Heart right ventricle (tissue), 16 donors: ENCODE data around the gene MYT1. TPM values are rescaled to one million over a fixed set of nuclear protein-coding genes. Genes with fewer than 3 reads are reported as not detected.

Experiments used
- ATAC-seq, 8 donors: fragments of 200-7000 bp; cut with Tn5 transposase; one replicate each; pipeline ENCODE4 v1.9.1; 2020; ENCODE audit warnings: mild to moderate bottlenecking in 8 of 8, moderate library complexity in 8 of 8, moderate number of reproducible peaks in 1 of 8
- DNase-seq, 2 donors: peaks; one replicate each; pipeline ENCODE4 v3.0.0-alpha.2; 2020
- H3K27ac ChIP-seq, 10 donors: fragments of 200-600 bp; sonication (generic) in 2 of 10; one replicate each; pipeline versions ENCODE4 v1.5.0 to v1.8.0; 2020 to 2022; ENCODE audit warnings: mild to moderate bottlenecking in 3 of 10
- H3K27me3 ChIP-seq, 7 donors: fragments of 200-600 bp; one replicate each; pipeline ENCODE4 v1.8.0; 2021 to 2022; ENCODE audit warnings: mild to moderate bottlenecking in 2 of 7
- H3K36me3 ChIP-seq, 9 donors: fragments of 200-600 bp; sonication (generic) in 1 of 9; one replicate each; pipeline versions ENCODE4 v1.5.0 to v1.8.0; 2020 to 2022; ENCODE audit warnings: mild to moderate bottlenecking in 2 of 9
- H3K4me1 ChIP-seq, 9 donors: fragments of 200-600 bp; sonication (generic) in 1 of 9; one replicate each; pipeline versions ENCODE4 v1.5.0 to v1.8.0; 2020 to 2022; ENCODE audit warnings: mild to moderate bottlenecking in 4 of 9
- H3K4me3 ChIP-seq, 10 donors: fragments of 200-600 bp; sonication (generic) in 2 of 10; one replicate each; pipeline versions ENCODE4 v1.5.0 to v1.8.0; 2020 to 2022; ENCODE audit warnings: mild to moderate bottlenecking in 7 of 10, moderate library complexity in 2 of 10
- H3K9me3 ChIP-seq, 11 donors: fragments of 200-600 bp in 10 of 11; sonication (generic) in 2 of 11; one replicate each; pipeline versions ENCODE4 v1.5.0 to v1.8.0; 2013 to 2022; ENCODE audit warnings: mild to moderate bottlenecking in 2 of 11, control low read depth in 1 of 11, moderate library complexity in 1 of 11
- WGBS, 2 donors: extraction: QIAGEN DNeasy Blood & Tissue Kit; methylation state at CpG; one replicate each; pipeline ENCODE4 v1.1.7; 2013; ENCODE audit warnings: inconsistent platforms in 1 of 2; 5-methylcytosine and 5-hydroxymethylcytosine counted together
- intact Hi-C, 10 donors: fragments of 100-400 bp; cut with DNase I; formaldehyde crosslinking; loops; one replicate each; pipeline versions ENCODE4 v1.11.1 to v1.14.2; 2022
- polyA plus RNA-seq, 2 donors: library from polyadenylated mRNA; stranded (reverse); fragments of 200-250 nt; gene quantifications; one replicate each; pipeline ENCODE4 v1.2.3, GENCODE V29; 2013
- total RNA-seq, 10 donors: library from RNA; stranded (reverse); fragmentation: NEBNext Ultra II Directional in 3 of 10; extraction: Animal tissue kit (Norgen Biotek cat#: 25700) in 3 of 10; gene quantifications; one replicate each; pipeline versions ENCODE4 v1.2.1 to v1.2.4, GENCODE V29; 2021 to 2023
- TF ChIP-seq, protein P1 (sequence below), 9 donors: fragments of 200-600 bp; sonication (generic) in 2 of 9; IDR thresholded peaks; one replicate each; pipeline versions ENCODE4 v1.5.0 to v1.8.0; 2021 to 2022; ENCODE audit warnings: antibody characterized with exemption in 9 of 9, mild to moderate bottlenecking in 5 of 9, moderate library complexity in 1 of 9
- donor health status: Arrhythmogenic right ventricular cardiomyopathy.
- donor health status: ischemic (EF 13 %, LVEDD 7.1; RV severe dilation, severe dysfunction).
- donor health status: healthy with polysubstance abuse.
- donor health status: DM: no; HTN: yes; CAD: no.
- donor health status: DM: no; HTN: no; CAD: no.
- donor health status: ischemic (EF 25% LVEDD 6.9; RV normal size, moderate dysfunction).
- donor health status: ischemic (EF 25% LVEDD 5.7; RV mildly dilated, moderate dysfunction).
- donor health status: healthy.
- donor health status: DM: yes; HTN: yes; CAD: no.
- donor health status: Ischemic cardiomyopathy.
- donor health status: ischemic (EF 35%, LVEDD 5.7; RV mildly dilated, moderate dysfunction).
- donor health status: nonischemic (EF 11% LVEDD 7.7; RV severe dilation, severe dysfunction).
- donor health status: DM: yes; HTN: yes; CAD: no.
- donor health status: PGD.
- donor health status: ischemic (EF 29% LVEDD 5.4; RV normal size, mild dysfunction).
- donor health status: nonischemic (EF 23%, LVEDD 6.1; RV moderate dilation, normal function).

The MYT1 gene
- total and polyA plus RNA-seq, 12 donors = 0.01 to 0.35 (median 0.11) TPM; not detected in 1

DNA sequence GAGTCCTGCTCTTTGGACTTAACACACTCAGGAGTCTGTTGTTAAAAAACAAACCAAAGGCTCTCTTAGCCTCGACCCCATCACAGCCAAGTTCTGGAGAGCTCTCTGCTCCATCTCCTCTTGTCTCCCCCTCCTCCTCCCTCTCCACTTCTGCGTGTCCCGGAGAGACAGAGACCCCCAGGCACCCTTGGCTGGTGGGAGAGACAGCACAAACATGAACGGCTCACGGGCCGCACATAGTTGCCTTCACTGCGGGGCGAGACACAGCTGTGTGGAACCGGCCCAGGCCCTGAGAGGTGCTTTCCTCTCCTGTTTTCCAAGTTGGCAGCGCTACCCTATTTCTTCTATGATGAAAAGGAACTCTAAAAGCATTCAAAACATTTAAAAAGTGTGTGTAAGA is 23.3 kb upstream of the MYT1 start:
- no peak for DNase-seq
- Histone ChIP-seq H3K36me3 (no peaks in the 10 kb centered on the region), H3K27ac (no peak overlapping the region), H3K4me3 (no peak overlapping the region), H3K27me3 (peaks cover 0 to 25% (median 0%) of the 10 kb centered on the region in 7 donors), H3K4me1 (no peaks in the 10 kb centered on the region), H3K9me3 (peaks cover 0 to 18% (median 0%) of the 10 kb centered on the region in 11 donors)
- 72 to 78% methylated on average over 10 of the region's 10 CpGs for WGBS, 2 donors
- TF ChIP-seq, protein P1, sequence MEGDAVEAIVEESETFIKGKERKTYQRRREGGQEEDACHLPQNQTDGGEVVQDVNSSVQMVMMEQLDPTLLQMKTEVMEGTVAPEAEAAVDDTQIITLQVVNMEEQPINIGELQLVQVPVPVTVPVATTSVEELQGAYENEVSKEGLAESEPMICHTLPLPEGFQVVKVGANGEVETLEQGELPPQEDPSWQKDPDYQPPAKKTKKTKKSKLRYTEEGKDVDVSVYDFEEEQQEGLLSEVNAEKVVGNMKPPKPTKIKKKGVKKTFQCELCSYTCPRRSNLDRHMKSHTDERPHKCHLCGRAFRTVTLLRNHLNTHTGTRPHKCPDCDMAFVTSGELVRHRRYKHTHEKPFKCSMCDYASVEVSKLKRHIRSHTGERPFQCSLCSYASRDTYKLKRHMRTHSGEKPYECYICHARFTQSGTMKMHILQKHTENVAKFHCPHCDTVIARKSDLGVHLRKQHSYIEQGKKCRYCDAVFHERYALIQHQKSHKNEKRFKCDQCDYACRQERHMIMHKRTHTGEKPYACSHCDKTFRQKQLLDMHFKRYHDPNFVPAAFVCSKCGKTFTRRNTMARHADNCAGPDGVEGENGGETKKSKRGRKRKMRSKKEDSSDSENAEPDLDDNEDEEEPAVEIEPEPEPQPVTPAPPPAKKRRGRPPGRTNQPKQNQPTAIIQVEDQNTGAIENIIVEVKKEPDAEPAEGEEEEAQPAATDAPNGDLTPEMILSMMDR (IDR thresholded peaks at IDR 0.05) = no peak
- ATAC-seq = no peak
- intact Hi-C loops = no loop called here

DNA sequence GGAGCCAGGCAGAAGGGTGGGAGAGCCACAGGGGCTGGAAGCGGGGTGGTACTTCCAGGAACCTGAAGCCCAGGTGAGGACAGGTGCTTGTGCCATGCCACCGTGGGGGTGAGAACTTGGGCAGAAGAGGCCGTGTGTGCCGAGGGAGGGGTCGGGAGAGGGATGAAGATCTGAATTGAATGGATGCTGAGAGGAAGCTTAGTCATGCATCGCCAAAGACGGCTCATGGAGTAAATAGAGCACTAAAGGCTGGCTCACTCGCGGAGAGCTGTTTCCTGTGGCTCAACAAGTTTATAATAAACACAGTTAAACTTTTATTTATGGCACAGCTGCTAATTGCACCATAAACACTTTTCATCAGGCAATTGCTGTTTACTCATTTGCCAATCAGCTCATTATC is 21.7 kb upstream of the MYT1 start:
- intact Hi-C loops = no loop called here
- Histone ChIP-seq H3K36me3 (no peaks in the 10 kb centered on the region), H3K9me3 (peaks cover 0 to 18% (median 0%) of the 10 kb centered on the region in 11 donors), H3K4me3 (no peak overlapping the region), H3K27me3 (peaks cover 0 to 29% (median 7%) of the 10 kb centered on the region in 7 donors), H3K4me1 (no peaks in the 10 kb centered on the region), H3K27ac (no peak overlapping the region)
- TF ChIP-seq, protein P1 (IDR thresholded peaks at IDR 0.05) = no peak
- 50 to 57% methylated on average over 9 of the region's 9 CpGs for WGBS, 2 donors
- ATAC-seq (no peak), DNase-seq (no peak)

DNA sequence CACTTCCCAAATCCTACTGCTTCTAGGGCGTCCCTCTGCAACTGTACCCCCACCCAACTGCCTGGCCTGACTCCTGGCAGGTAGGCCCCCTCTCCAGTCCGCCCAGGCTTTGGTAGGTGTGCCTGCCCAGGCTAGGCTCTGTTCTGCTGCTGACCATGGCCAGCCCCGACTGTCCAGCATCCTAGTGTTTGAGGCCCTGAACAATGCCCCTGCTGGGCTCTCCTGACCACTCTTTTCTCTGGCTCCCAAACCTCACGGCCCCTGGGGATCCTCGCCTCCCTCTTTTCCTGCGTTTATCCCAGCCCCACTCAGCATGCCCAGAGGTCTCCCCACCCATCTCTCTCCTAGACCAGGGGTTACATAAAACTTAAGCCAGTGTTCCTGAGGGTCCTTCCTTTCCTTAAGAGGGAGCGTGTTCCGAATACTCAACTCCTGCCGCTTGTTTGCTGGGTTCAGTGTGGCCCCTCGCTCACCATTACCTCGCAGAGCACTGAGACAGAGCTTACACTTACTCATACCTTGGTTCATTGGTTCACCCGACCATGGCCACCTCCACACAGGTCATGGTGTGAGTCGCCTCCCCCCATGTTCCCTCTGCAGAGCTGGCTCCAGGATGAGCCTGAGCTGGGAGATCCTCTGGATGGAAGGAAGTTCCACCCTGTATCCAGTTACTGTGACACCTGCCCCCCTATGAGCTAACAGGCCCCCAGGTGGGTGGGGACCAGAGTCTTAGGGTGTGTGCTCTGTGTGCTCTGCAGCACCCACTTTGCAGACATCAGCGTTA is 21.0 kb upstream of the MYT1 start:
- intact Hi-C loops = no loop called here
- ATAC-seq (no peak), DNase-seq (no peak)
- Histone ChIP-seq H3K27me3 (peaks cover 0 to 33% (median 7%) of the 10 kb centered on the region in 7 donors), H3K4me1 (no peaks in the 10 kb centered on the region), H3K36me3 (no peaks in the 10 kb centered on the region), H3K27ac (no peak overlapping the region), H3K9me3 (peaks cover 0 to 18% (median 0%) of the 10 kb centered on the region in 11 donors), H3K4me3 (no peak overlapping the region)
- TF ChIP-seq, protein P1 (IDR thresholded peaks at IDR 0.05) = no peak
- WGBS, 2 donors = 79 to 81% methylated on average over 14 of the region's 14 CpGs

DNA sequence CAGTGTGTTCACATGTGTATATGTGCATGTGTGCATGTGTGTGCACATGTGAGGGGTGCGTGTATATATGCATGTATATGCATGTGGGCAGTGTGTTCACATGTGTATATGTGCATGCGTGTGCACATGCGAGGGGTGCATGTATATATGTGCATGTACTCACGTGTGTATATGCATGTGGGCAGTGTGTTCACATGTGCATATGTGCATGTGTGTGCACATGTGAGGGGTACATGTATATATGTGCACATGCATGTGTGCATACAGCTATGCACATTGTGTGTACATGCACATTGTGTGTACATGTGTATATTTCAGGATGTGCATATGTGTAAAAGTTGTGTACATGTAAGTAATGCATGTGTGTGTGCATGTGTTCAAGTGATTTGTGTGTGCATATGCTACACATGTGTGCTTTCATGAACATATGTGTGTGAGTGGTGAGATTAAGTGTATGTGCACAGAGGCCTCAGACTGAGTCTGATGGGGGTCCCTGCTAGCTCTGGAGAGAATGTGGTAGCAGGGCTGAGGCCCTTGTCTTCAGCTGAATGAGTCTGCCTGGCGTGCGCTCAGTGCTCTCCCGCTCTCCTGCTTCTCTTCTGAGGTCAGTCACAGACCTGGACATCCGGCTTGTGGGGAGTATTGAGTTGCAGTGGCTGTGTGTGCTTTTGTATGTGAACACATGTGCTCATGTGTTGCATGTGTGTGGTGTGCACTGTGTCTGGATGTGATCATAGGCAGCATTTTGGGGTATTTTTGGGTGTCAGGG is 19.9 kb upstream of the MYT1 start:
- Histone ChIP-seq H3K27ac (no peak overlapping the region), H3K27me3 (peaks cover 0 to 36% (median 7%) of the 10 kb centered on the region in 7 donors), H3K4me1 (no peaks in the 10 kb centered on the region), H3K9me3 (peaks cover 0 to 18% (median 0%) of the 10 kb centered on the region in 11 donors), H3K36me3 (no peaks in the 10 kb centered on the region), H3K4me3 (no peak overlapping the region)
- ATAC-seq (no peak), DNase-seq (no peak)
- 86 to 94% methylated on average over 8 of the region's 8 CpGs for WGBS, 2 donors
- intact Hi-C loops = no loop called here
- TF ChIP-seq, protein P1 (IDR thresholded peaks at IDR 0.05) = no peak
